Heart left ventricle (tissue), 13 donors: Measurements from ENCODE around the gene MPRIP.

Source experiments
- CTCF ChIP-seq, 12 donors: fragments of 200-600 bp; sonication (generic) in 4 of 12; IDR thresholded peaks; one replicate each; pipeline versions ENCODE4 v1.5.0 to v1.8.0; 2018 to 2022; ENCODE audit warnings: antibody characterized with exemption in 12 of 12, mild to moderate bottlenecking in 5 of 12
- POLR2A ChIP-seq, 2 donors: fragments of 450-650 bp; IDR thresholded peaks; one replicate each; pipeline ENCODE4 v1.6.1; 2017; ENCODE audit warnings: antibody characterized with exemption in 2 of 2, mild to moderate bottlenecking in 2 of 2, moderate library complexity in 2 of 2
- donor health status: ischemic (EF 13 %, LVEDD 7.1; RV severe dilation, severe dysfunction).
- donor health status: DM: no; HTN: yes; CAD: no.
- donor health status: DM: no; HTN: no; CAD: no.
- donor health status: ischemic (EF 25% LVEDD 6.9; RV normal size, moderate dysfunction).
- donor health status: ischemic (EF 25% LVEDD 5.7; RV mildly dilated, moderate dysfunction).
- donor health status: ischemic (EF 35%, LVEDD 5.7; RV mildly dilated, moderate dysfunction).
- donor health status: nonischemic (EF 11% LVEDD 7.7; RV severe dilation, severe dysfunction).
- donor health status: DM: yes; HTN: yes; CAD: no.
- donor health status: PGD.
- donor health status: ischemic (EF 29% LVEDD 5.4; RV normal size, mild dysfunction).
- donor health status: nonischemic (EF 23%, LVEDD 6.1; RV moderate dilation, normal function).

- TF ChIP-seq POLR2A (IDR thresholded peaks at IDR 0.05) (no peak), CTCF (IDR thresholded peaks at IDR 0.05) (no peak)
Measured at GRCh38 chr17:17069849-17070248, 27.6 kb downstream of the MPRIP start.
